Karpas-422 (cell line): ENCODE results near the gene PRKX. TPM values are rescaled to one million over a fixed set of nuclear protein-coding genes. Genes with fewer than 3 reads are reported as not detected.
"Not testable (repeated sequence)": the region's sequence is repeated elsewhere in the genome, so short reads cannot be mapped to it uniquely, and the experiment has no call there.

Source experiments
- DNase-seq: peaks from one replicate; pipeline ENCODE4 v3.0.0-alpha.2; 2015
- H2AFZ ChIP-seq: fragments of 200-600 bp; sonication (generic); 2 replicates; pipeline ENCODE4 v1.6.1; 2014; ENCODE audit warnings: antibody characterized with exemption, low read length, mixed read lengths
- H3K27ac ChIP-seq: fragments of 200-600 bp; sonication (generic); 2 replicates; pipeline ENCODE4 v1.5.1; 2014; ENCODE audit warnings: mild to moderate bottlenecking, low read length, moderate library complexity
- H3K27me3 ChIP-seq: fragments of 200-600 bp; sonication (generic); 2 replicates; pipeline ENCODE4 v1.6.1; 2014; ENCODE audit warnings: low read length, mixed read lengths
- H3K36me3 ChIP-seq: fragments of 200-600 bp; sonication (generic); 2 replicates; pipeline ENCODE4 v1.6.1; 2014; ENCODE audit warnings: low read length, mixed read lengths; ENCODE audit not compliant: insufficient read depth
- H3K4me1 ChIP-seq: fragments of 200-600 bp; sonication (generic); 2 replicates; pipeline ENCODE4 v1.6.1; 2014; ENCODE audit warnings: mild to moderate bottlenecking, low read length, mixed read lengths
- H3K4me2 ChIP-seq: fragments of 200-600 bp; sonication (generic); 2 replicates; pipeline ENCODE4 v1.6.1; 2014; ENCODE audit warnings: low read length, low read depth, mild to moderate bottlenecking; ENCODE audit not compliant: poor library complexity, severe bottlenecking
- H3K4me3 ChIP-seq: fragments of 200-600 bp; sonication (generic); 2 replicates; pipeline ENCODE4 v1.5.1; 2014; ENCODE audit warnings: mild to moderate bottlenecking, antibody characterized with exemption, low read length, mixed read lengths
- H3K79me2 ChIP-seq: fragments of 200-600 bp; sonication (generic); 2 replicates; pipeline ENCODE4 v1.6.1; 2014; ENCODE audit warnings: mild to moderate bottlenecking, low read length, mixed read lengths
- H3K9ac ChIP-seq: fragments of 200-600 bp; sonication (generic); 2 replicates; pipeline ENCODE4 v1.6.0; 2014; ENCODE audit warnings: low read length
- H3K9me2 ChIP-seq: fragments of 200-600 bp; sonication (generic), shearing (Covaris generic); replicated peaks from 2 replicates; pipeline ENCODE4 v1.6.0; 2014; ENCODE audit warnings: mild to moderate bottlenecking, low read length, moderate library complexity; ENCODE audit not compliant: insufficient read depth
- H3K9me3 ChIP-seq: fragments of 300-700, 200-600 bp; sonication (generic); 2 replicates; pipeline ENCODE4 v1.6.1; 2014; ENCODE audit warnings: low read length, mixed read lengths
- H4K20me1 ChIP-seq: fragments of 200-600 bp; sonication (generic); 2 replicates; pipeline ENCODE4 v1.6.1; 2014; ENCODE audit warnings: mild to moderate bottlenecking, antibody characterized with exemption, low read length, low read depth; ENCODE audit not compliant: insufficient read depth
- total RNA-seq: library from RNA; depleted of rRNA; stranded (reverse); fragments of >200 nt; shearing (Covaris generic); gene quantifications from 2 replicates; pipeline ENCODE4 v1.2.3, GENCODE V29; 2014; ENCODE audit warnings: low replicate concordance

The PRKX gene
- total RNA-seq, 1 experiment from 2014 or later, result 18.2 TPM

DNA sequence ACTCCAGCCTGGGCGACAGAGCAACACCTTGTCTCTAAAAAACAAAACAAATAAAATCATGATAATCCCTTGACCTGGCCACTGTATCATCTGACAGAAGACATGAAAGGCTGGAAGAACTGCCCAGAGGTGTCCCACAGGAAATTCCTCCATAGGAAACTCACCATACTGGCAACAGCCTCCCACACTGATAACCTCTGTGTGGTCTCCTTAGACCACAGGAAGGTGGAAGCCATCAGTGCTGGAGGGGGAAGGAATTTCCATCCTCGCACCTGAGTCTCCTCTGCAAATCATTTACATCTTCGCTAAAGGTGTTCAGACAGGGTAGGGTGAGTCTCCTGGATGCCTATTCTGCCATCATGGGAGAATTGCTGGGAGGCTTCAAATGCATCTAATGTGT is 10.2 kb downstream of the PRKX start:
- H3K79me2 ChIP-seq, result peaks cover 67% of the 10 kb centered on the region

DNA sequence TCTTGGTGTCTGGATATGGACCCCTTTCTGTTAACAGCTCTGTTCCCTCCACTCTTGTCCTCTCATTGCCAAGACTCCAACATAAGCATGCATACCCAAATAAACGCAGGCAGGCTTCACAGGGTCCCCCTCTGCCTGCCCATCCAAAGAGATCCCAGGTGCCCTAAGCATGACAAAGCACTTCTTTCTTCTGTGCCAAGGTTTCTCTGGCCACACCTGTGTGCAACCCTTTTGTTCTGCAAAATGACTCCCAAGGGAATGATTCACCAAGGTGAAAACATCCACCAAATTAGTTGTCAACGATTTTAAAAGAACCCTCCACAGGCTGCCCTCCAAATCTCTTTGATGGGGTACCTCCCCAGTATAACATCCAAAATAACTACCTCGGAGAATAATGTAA is 11.4 kb downstream of the PRKX start:
- H3K9me2 ChIP-seq, H4K20me1 ChIP-seq, H3K4me2 ChIP-seq, H3K4me3 ChIP-seq, H3K9ac ChIP-seq, H2AFZ ChIP-seq, DNase-seq, H3K27ac ChIP-seq, H3K9me3 ChIP-seq, H3K36me3 ChIP-seq, H3K27me3 ChIP-seq: not testable (repeated sequence)
- H3K4me1 ChIP-seq, result peaks cover 16% of the 10 kb centered on the region
- H3K79me2 ChIP-seq, result peaks cover 72% of the 10 kb centered on the region

More for the DNA sequence above, 10.2 kb downstream of the PRKX start:
- H3K9me3 ChIP-seq, H3K27me3 ChIP-seq, H4K20me1 ChIP-seq, H3K9ac ChIP-seq, H3K27ac ChIP-seq, H3K36me3 ChIP-seq, H3K4me2 ChIP-seq, H3K4me3 ChIP-seq, H3K9me2 ChIP-seq, H2AFZ ChIP-seq, DNase-seq: not testable (repeated sequence)
- H3K4me1 ChIP-seq, result peaks cover 16% of the 10 kb centered on the region

DNA sequence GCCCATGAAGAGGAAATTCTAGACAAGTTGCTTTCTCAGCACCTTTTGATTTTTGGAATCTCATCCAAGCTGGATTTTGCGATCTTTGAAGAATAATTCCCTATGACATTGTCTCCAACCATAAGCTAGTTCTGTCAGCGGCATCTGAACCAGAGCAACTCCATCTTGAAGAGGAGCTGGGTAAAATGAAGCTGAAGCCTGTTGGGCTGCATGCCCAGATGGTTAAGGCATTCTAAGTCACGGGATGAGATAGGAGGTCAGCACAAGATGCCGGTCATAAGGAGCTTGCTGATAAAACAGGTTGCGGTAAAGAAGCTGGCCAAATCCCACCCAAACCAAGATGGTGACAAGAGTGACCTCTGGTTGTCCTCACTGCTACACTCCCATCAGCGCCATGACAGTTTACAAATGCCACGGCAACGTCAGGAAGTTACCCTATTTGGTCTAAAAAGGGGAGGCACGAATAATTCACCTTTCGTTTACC is 12.0 kb downstream of the PRKX start:
- H3K27me3 ChIP-seq, DNase-seq, H3K4me2 ChIP-seq, H4K20me1 ChIP-seq, H3K9me3 ChIP-seq, H3K36me3 ChIP-seq, H3K27ac ChIP-seq, H3K9me2 ChIP-seq, H3K4me3 ChIP-seq, H3K9ac ChIP-seq, H2AFZ ChIP-seq: not testable (repeated sequence)
- Histone ChIP-seq H3K4me1 (peaks cover 16% of the 10 kb centered on the region), H3K79me2 (peaks cover 71% of the 10 kb centered on the region)

DNA sequence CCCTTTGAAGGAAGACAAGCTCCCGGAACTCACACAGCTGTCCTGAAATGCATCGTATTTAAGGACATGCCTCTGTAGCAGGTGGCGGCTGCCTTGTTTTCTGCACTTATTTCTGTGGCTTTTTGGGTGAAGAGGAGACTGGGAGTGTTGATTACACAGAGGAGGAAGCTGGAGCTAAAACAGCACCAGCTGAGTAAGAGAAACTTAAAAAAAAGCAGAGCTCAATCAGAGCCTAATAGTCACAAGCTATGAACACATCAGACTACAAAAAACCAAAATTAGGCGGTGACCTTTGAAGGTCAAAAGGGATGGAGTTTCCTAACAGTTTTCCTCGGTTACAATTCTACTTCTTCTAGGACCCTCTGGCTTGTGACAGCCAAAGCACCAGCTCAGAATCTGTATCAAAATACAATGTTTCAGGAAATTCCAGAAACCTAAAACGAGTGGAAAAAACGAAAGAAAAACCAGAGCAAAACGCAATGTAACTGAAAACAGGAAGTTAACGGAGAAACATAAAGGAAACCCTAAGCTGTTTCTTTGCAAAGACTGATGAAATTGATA is 13.5 kb downstream of the PRKX start:
- Histone ChIP-seq H2AFZ (no peak overlapping the region), H3K27me3 (no peaks in the 10 kb centered on the region), H3K9me3 (no peaks in the 10 kb centered on the region), H3K4me2 (peak overlapping the region; percentile 65), H3K4me1 (peaks cover 16% of the 10 kb centered on the region), H3K79me2 (peaks cover 74% of the 10 kb centered on the region), H3K36me3 (no peaks in the 10 kb centered on the region), H4K20me1 (no peaks in the 10 kb centered on the region), H3K27ac (peak overlapping the region; percentile 56), H3K9ac (peak overlapping the region; percentile 65), H3K4me3 (peak overlapping the region; percentile 60), H3K9me2 (no peaks in the 10 kb centered on the region)
- peak; percentile 44 for DNase-seq

DNA sequence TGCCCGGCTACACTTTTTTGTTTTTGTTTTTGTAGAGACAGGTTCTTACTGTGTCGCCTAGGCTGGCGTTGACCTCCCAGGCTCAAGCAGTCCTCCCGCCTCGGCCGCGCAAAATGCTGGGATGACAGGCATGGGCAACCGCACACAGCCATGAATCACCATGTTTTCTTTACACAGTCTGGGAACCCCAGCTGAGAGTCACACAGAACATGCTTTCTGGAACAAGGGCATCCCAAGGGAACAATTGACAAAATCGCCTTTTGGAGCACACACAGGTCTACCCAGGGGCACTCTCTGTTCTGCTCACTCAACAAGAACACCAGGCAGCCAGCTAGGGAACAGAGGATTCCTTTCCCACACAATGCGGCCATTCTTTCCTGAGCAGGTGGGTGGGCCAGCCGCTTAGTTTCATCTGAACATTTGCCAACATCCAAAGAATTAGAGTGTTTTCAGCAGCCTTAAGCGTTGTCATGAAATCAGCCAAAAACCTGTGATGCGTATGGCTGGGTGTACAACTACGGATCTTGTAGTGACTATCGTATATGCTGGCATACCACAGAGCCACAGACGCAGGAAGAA is 15.7 kb downstream of the PRKX start:
- H3K79me2 ChIP-seq, result peaks cover 75% of the 10 kb centered on the region
- H3K36me3 ChIP-seq, result no peaks in the 10 kb centered on the region
- no peaks in the 10 kb centered on the region for H3K27me3 ChIP-seq
- no peaks in the 10 kb centered on the region for H4K20me1 ChIP-seq
- no peaks in the 10 kb centered on the region for H3K9me2 ChIP-seq
- H2AFZ ChIP-seq, result no peak overlapping the region
- no peaks in the 10 kb centered on the region for H3K9me3 ChIP-seq
- DNase-seq, result no peak
- no peak overlapping the region for H3K4me3 ChIP-seq
- no peak overlapping the region for H3K4me2 ChIP-seq
- peaks cover 16% of the 10 kb centered on the region for H3K4me1 ChIP-seq
- H3K9ac ChIP-seq, result no peak overlapping the region
- H3K27ac ChIP-seq, result no peak overlapping the region

DNA sequence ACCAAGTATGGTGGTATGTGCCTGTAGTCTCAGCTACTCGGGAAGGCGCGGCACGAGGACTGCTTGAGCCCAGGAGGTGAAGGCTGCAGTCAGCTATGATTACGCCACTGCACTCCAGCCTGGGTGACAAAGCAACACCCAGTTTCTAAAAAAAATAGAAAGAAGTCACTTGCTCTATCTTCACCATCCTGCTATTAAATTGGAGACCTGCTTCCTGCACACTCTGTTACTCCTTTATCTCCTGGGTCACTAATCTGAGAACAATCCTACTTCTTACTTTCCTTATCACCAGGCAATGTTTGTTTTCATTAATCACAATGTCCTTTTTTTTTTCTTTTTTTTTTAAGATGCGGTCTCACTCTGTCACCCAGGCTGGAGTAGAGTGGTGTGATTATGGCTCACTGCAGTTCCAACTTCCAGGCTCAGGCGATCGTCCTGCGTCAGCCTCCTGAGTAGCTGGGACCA is 16.2 kb downstream of the PRKX start:
- peaks cover 76% of the 10 kb centered on the region for H3K79me2 ChIP-seq
- H4K20me1 ChIP-seq, result no peaks in the 10 kb centered on the region
- no peaks in the 10 kb centered on the region for H3K9me2 ChIP-seq
- H3K4me3 ChIP-seq, result no peak overlapping the region
- no peak overlapping the region for H3K9ac ChIP-seq
- no peak overlapping the region for H3K27ac ChIP-seq
- DNase-seq, result no peak
- H3K9me3 ChIP-seq, result no peaks in the 10 kb centered on the region
- no peak overlapping the region for H3K4me2 ChIP-seq
- H2AFZ ChIP-seq, result no peak overlapping the region
- H3K27me3 ChIP-seq, result no peaks in the 10 kb centered on the region
- H3K36me3 ChIP-seq, result no peaks in the 10 kb centered on the region
- peaks cover 15% of the 10 kb centered on the region for H3K4me1 ChIP-seq

DNA sequence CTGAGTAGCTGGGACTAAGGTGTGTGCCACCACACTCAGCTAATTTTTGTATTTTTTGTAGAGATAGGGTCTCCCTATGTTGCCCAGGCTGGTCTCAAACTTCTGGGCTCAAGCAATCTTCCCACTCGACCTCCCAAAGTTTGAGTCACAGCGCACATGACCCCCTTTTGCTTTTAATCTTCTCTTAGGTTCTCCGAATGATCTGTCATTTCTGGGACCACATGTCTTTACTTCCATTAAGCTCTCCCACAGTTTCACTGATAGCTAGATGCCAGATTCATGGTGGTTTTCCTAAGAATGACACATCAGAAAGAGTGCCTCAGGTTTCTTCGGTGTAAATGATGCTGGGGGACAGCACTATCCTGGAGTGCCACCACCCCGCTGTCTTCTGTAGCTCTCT is 17.9 kb downstream of the PRKX start:
- Histone ChIP-seq H4K20me1 (no peaks in the 10 kb centered on the region), H3K4me2 (no peak overlapping the region), H3K36me3 (no peaks in the 10 kb centered on the region), H3K4me1 (peaks cover 10% of the 10 kb centered on the region), H3K9me2 (no peaks in the 10 kb centered on the region), H3K9ac (no peak overlapping the region), H2AFZ (no peak overlapping the region), H3K27me3 (no peaks in the 10 kb centered on the region), H3K79me2 (peaks cover 70% of the 10 kb centered on the region), H3K4me3 (no peak overlapping the region), H3K27ac (no peak overlapping the region), H3K9me3 (no peaks in the 10 kb centered on the region)
- DNase-seq, result no peak

DNA sequence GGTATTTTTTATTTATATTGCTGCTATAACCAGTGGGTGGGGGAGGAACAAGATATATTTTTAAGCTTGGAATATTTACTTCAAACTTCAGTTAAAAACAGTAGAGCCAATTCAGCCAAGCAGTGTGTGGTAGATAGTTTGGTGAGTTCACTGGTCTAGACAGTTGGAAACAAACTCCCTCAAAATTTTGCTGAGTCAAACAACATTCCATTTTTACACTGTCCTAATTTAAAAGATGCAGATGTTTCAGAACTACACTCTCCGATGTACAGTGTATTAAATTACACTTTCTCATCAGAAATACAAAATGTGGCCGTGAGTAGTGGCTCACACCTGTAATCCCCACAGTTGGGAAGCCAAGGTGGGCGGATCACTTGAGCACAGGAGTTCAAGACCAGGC is 23.3 kb downstream of the PRKX start:
- H4K20me1 ChIP-seq, result no peaks in the 10 kb centered on the region
- H3K79me2 ChIP-seq, result peaks cover 48% of the 10 kb centered on the region
- no peaks in the 10 kb centered on the region for H3K9me2 ChIP-seq
- no peak overlapping the region for H3K27ac ChIP-seq
- no peak overlapping the region for H2AFZ ChIP-seq
- H3K36me3 ChIP-seq, result no peaks in the 10 kb centered on the region
- no peak overlapping the region for H3K4me3 ChIP-seq
- H3K27me3 ChIP-seq, result no peaks in the 10 kb centered on the region
- H3K9me3 ChIP-seq, result no peaks in the 10 kb centered on the region
- no peak overlapping the region for H3K9ac ChIP-seq
- no peak for DNase-seq
- H3K4me2 ChIP-seq, result no peak overlapping the region
- no peaks in the 10 kb centered on the region for H3K4me1 ChIP-seq
